ENCODE data around the gene GLIPR1L1.

The GLIPR1L1 gene

GRCh38 chr12:75334384-75335030 lies at the start of gene GLIPR1L1:
Gene GLIPR1L1 (plus strand): TSS chr12:75334670. CDS start chr12:75334729, 59 bp downstream.
- DNase-seq, result peak; percentile 87

- no peak for DNase-seq
Observed at GRCh38 chr12:75288860-75289259, 45.6 kb upstream of the GLIPR1L1 start.

GRCh38 chr12:75289753-75290152 lies 44.7 kb upstream of the GLIPR1L1 start:
- no peak for DNase-seq

GRCh38 chr12:75291014-75291413 lies 43.5 kb upstream of the GLIPR1L1 start:
- no peak for DNase-seq

GRCh38 chr12:75294336-75294735 lies 40.1 kb upstream of the GLIPR1L1 start:
- no peak for DNase-seq

GRCh38 chr12:75294797-75295196 lies 39.7 kb upstream of the GLIPR1L1 start:
- no peak for DNase-seq

GRCh38 chr12:75302225-75302624 lies 32.2 kb upstream of the GLIPR1L1 start:
- no peak for DNase-seq

- DNase-seq, result no peak
Observed at GRCh38 chr12:75302781-75303180, 31.7 kb upstream of the GLIPR1L1 start.

- no peak for DNase-seq
Observed at GRCh38 chr12:75305412-75306332, 28.8 kb upstream of the GLIPR1L1 start.

- no peak for DNase-seq
Observed at GRCh38 chr12:75308279-75308678, 26.2 kb upstream of the GLIPR1L1 start.

- no peak for DNase-seq
Observed at GRCh38 chr12:75311369-75311768, 23.1 kb upstream of the GLIPR1L1 start.

GRCh38 chr12:75315518-75315917 lies 19.0 kb upstream of the GLIPR1L1 start:
- no peak for DNase-seq

GRCh38 chr12:75317784-75318183 lies 16.7 kb upstream of the GLIPR1L1 start:
- no peak for DNase-seq

GRCh38 chr12:75322464-75322863 lies 12.0 kb upstream of the GLIPR1L1 start:
- no peak for DNase-seq

GRCh38 chr12:75323663-75324062 lies 10.8 kb upstream of the GLIPR1L1 start:
- DNase-seq, result no peak

- no peak for DNase-seq
Observed at GRCh38 chr12:75327642-75328041, 6.8 kb upstream of the GLIPR1L1 start.

- peak; percentile 75 for DNase-seq
Observed at GRCh38 chr12:75329918-75330826, 4.3 kb upstream of the GLIPR1L1 start, which contains the start of gene CAPS2. Gene CAPS2 (minus strand): TSS chr12:75330324. CDS start chr12:75326498, 3,826 bp downstream.

- peak; percentile 33 for DNase-seq
Observed at GRCh38 chr12:75337905-75338304, 3.4 kb downstream of the GLIPR1L1 start.

- no peak for DNase-seq
Observed at GRCh38 chr12:75341873-75342272, 7.4 kb downstream of the GLIPR1L1 start.

- no peak for DNase-seq
Observed at GRCh38 chr12:75345531-75345930, 11.1 kb downstream of the GLIPR1L1 start.

GRCh38 chr12:75346215-75346614 lies 11.7 kb downstream of the GLIPR1L1 start:
- peak; percentile 55 for DNase-seq

- DNase-seq, result no peak
Observed at GRCh38 chr12:75349946-75350345, 15.5 kb downstream of the GLIPR1L1 start.

- no peak for DNase-seq
Observed at GRCh38 chr12:75350413-75350812, 15.9 kb downstream of the GLIPR1L1 start.

Data from activated CD4-positive, alpha-beta T cell treated with anti-CD3 and anti-CD28 coated beads, Interleukin-2, Interleukin-6, amounts not matched to agents 100 ng/mL and 50 ng/mL, durations not matched to agents 16 hours and 8 hours (primary cell).